Measurements from ENCODE around the gene ADSS2. TPM values are rescaled to one million over a fixed set of nuclear protein-coding genes. Genes with fewer than 3 reads are reported as not detected.

ADSS2 gene
- total and polyA plus RNA-seq, 2 of the 4 experiments (the other 2 are of a cell fraction), result 14.9 to 30.1 TPM

GRCh38 chr1:244460197-244460596 lies 8.5 kb upstream of the ADSS2 start:
- TF ChIP-seq CEBPB (IDR thresholded peaks at IDR 0.05; ENCODE audit: low read depth, low read length), result no peak
- no peak for TF ChIP-seq RFX5 (IDR thresholded peaks at IDR 0.05; ENCODE audit: low read depth, low read length)
- no peak for TF ChIP-seq SMC3 (IDR thresholded peaks at IDR 0.05; ENCODE audit: low read depth, low read length)
- TF ChIP-seq CHD1 (IDR thresholded peaks at IDR 0.05; ENCODE audit: low read depth, low read length), result no peak
- TF ChIP-seq, protein P1, sequence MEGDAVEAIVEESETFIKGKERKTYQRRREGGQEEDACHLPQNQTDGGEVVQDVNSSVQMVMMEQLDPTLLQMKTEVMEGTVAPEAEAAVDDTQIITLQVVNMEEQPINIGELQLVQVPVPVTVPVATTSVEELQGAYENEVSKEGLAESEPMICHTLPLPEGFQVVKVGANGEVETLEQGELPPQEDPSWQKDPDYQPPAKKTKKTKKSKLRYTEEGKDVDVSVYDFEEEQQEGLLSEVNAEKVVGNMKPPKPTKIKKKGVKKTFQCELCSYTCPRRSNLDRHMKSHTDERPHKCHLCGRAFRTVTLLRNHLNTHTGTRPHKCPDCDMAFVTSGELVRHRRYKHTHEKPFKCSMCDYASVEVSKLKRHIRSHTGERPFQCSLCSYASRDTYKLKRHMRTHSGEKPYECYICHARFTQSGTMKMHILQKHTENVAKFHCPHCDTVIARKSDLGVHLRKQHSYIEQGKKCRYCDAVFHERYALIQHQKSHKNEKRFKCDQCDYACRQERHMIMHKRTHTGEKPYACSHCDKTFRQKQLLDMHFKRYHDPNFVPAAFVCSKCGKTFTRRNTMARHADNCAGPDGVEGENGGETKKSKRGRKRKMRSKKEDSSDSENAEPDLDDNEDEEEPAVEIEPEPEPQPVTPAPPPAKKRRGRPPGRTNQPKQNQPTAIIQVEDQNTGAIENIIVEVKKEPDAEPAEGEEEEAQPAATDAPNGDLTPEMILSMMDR (conservative IDR thresholded peaks at IDR 0.05; ENCODE audit: low read depth, low read length), result no peak
- no peak for TF ChIP-seq MXI1 (IDR thresholded peaks at IDR 0.05; ENCODE audit: borderline replicate concordance, low read depth, low read length)
- no peak for TF ChIP-seq USF2 (IDR thresholded peaks at IDR 0.05; ENCODE audit: low read depth, low read length)
- no peak for TF ChIP-seq RCOR1 (IDR thresholded peaks at IDR 0.05; ENCODE audit: insufficient replicate concordance, low read length)
- TF ChIP-seq FOS (IDR thresholded peaks at IDR 0.05; ENCODE audit: low read depth, low read length), result no peak
- TF ChIP-seq MAFK (IDR thresholded peaks at IDR 0.05; ENCODE audit: low read depth, low read length), result no peak
- TF ChIP-seq POLR2A (IDR thresholded peaks at IDR 0.05; ENCODE audit: low read depth, low read length), result no peak
- TF ChIP-seq MAZ (IDR thresholded peaks at IDR 0.05; ENCODE audit: borderline replicate concordance, low read depth, low read length), result no peak
- TF ChIP-seq, protein P2, sequence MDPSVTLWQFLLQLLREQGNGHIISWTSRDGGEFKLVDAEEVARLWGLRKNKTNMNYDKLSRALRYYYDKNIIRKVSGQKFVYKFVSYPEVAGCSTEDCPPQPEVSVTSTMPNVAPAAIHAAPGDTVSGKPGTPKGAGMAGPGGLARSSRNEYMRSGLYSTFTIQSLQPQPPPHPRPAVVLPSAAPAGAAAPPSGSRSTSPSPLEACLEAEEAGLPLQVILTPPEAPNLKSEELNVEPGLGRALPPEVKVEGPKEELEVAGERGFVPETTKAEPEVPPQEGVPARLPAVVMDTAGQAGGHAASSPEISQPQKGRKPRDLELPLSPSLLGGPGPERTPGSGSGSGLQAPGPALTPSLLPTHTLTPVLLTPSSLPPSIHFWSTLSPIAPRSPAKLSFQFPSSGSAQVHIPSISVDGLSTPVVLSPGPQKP (IDR thresholded peaks at IDR 0.05; ENCODE audit: borderline replicate concordance, low read depth, low read length), result no peak
- TF ChIP-seq RAD21 (IDR thresholded peaks at IDR 0.05; ENCODE audit: low read length), result no peak
- no peak for TF ChIP-seq BHLHE40 (IDR thresholded peaks at IDR 0.05; ENCODE audit: low read depth, low read length)
- no peak for TF ChIP-seq NFE2L2 (IDR thresholded peaks at IDR 0.05; ENCODE audit: low read depth, low read length)
- H3K27ac ChIP-seq (ENCODE audit: insufficient read depth, low read length), result no peak overlapping the region
- no TSS peak for BruUV-seq (replicated peaks)
- peaks cover 3% of the 10 kb centered on the region; the same call in 1 of the 2 replicates for H3K9me3 ChIP-seq (ENCODE audit: control insufficient read depth, insufficient read depth, low read length)
- intact Hi-C loops (cut with micrococcal nuclease) (no loop called here), dilution Hi-C loops (cut with HindIII; ENCODE audit: low sequenced_read_pairs, unreplicated experiment) (no loop called here), in situ Hi-C loops (cut with MboI; ENCODE audit: low sequenced_read_pairs) (no loop called here)
- 100% methylated on average over 2 of the region's 4 CpGs; no CpG with 5 or more reads in 1 of the 2 experiments for WGBS, 2 experiments (ENCODE audit: extremely low coverage in 2 of 2, insufficient read length in 1 of 2)
- H3K9me1 ChIP-seq (ENCODE audit: insufficient read depth, low read length), result no peaks in the 10 kb centered on the region; the same call in 1 of the 2 replicates
- no peak overlapping the region for H3K18ac ChIP-seq (ENCODE audit: low read depth, low read length)
- H3K4me1 ChIP-seq (ENCODE audit: control insufficient read depth, insufficient read depth, low read length), result no peaks in the 10 kb centered on the region
- no peaks in the 10 kb centered on the region for H3K27me3 ChIP-seq (ENCODE audit: control insufficient read depth, insufficient read depth, low read length)
- no peak overlapping the region for H2BK120ac ChIP-seq (ENCODE audit: low read depth, low read length)
- no peak overlapping the region for H2BK20ac ChIP-seq (ENCODE audit: low read depth, low read length)
- H4K5ac ChIP-seq (ENCODE audit: low read depth, low read length), result no peak overlapping the region
- POLR2A ChIA-PET (ENCODE audit: unreplicated experiment), result no interaction called here
- no peak overlapping the region for H4K91ac ChIP-seq (ENCODE audit: insufficient read depth, low read depth, low read length)
- no peaks in the 10 kb centered on the region; the same call in 1 of the 2 replicates for H3K36me3 ChIP-seq (ENCODE audit: control insufficient read depth, insufficient read depth, low read length)
- no peaks in the 10 kb centered on the region for H4K20me1 ChIP-seq (ENCODE audit: insufficient read depth, low read length)
- H3K79me1 ChIP-seq (ENCODE audit: low read depth in 1 of 2, low read length in 2 of 2), result no peaks in the 10 kb centered on the region
- no peak overlapping the region for H3K14ac ChIP-seq (replicated peaks; ENCODE audit: low read depth, low read length)
- H2BK15ac ChIP-seq (ENCODE audit: low read depth, low read length), result no peak overlapping the region
- H3K23ac ChIP-seq (ENCODE audit: low read depth, low read length), result no peak overlapping the region
- H3K4ac ChIP-seq (ENCODE audit: low read depth, low read length), result no peak overlapping the region
- H2AFZ ChIP-seq (replicated peaks; ENCODE audit: low read length, poor library complexity), result peak overlapping the region; percentile 51
- no peak for DNase-seq
- no peak overlapping the region for H2BK5ac ChIP-seq (ENCODE audit: low read depth, low read length, poor library complexity, severe bottlenecking)
- no peak overlapping the region for H2AK5ac ChIP-seq (ENCODE audit: low read depth, low read length)
- H3K4me2 ChIP-seq (ENCODE audit: low read depth, low read length), result no peak overlapping the region
- H3K4me3 ChIP-seq (ENCODE audit: insufficient read depth, low read depth, low read length), result no peak overlapping the region
- no peak overlapping the region for H3K56ac ChIP-seq (ENCODE audit: extremely low read depth, insufficient read depth, low read length)
- CTCF ChIA-PET, result no interaction called here
- ATAC-seq (ENCODE audit: low read depth), result no peak
- H3K9ac ChIP-seq (ENCODE audit: low read depth, low read length), result no peak overlapping the region
- H2AK9ac ChIP-seq (replicated peaks; ENCODE audit: low read depth, low read length, poor library complexity), result no peak overlapping the region
- H4K8ac ChIP-seq (ENCODE audit: low read depth in 2 of 2, low read length in 2 of 2), result peak overlapping the region in 1 of 2 experiments; percentile 97; a peak in 1 of 4 replicates

Data from IMR-90 (cell line).